NCI-H1436 (cell line): Measurements from ENCODE around the gene EDN2.

ENCODE experiments used
- DNase-seq: peaks from one replicate; lab custom pipeline; 2025; lab: John Stamatoyannopoulos, UW

EDN2 gene

GRCh38 chr1:41498391-41498790, 13.9 kb upstream of the EDN2 start:
- no peak for DNase-seq

GRCh38 chr1:41497461-41498030, 13.1 kb upstream of the EDN2 start:
- DNase-seq: no peak

- DNase-seq: no peak
Measured at GRCh38 chr1:41497056-41497440, 12.6 kb upstream of the EDN2 start.

- peak; percentile 27 for DNase-seq
Measured at GRCh38 chr1:41496080-41497055, 11.9 kb upstream of the EDN2 start.

GRCh38 chr1:41495210-41495948, 10.9 kb upstream of the EDN2 start:
- no peak for DNase-seq

GRCh38 chr1:41494351-41495209, 10.1 kb upstream of the EDN2 start:
- DNase-seq: no peak

GRCh38 chr1:41493626-41494350, 9.3 kb upstream of the EDN2 start:
- DNase-seq: no peak

GRCh38 chr1:41493117-41493536, 8.6 kb upstream of the EDN2 start:
- DNase-seq: no peak

GRCh38 chr1:41492341-41492848, 7.9 kb upstream of the EDN2 start:
- DNase-seq: no peak

GRCh38 chr1:41490911-41491310, 6.4 kb upstream of the EDN2 start:
- DNase-seq: no peak

- DNase-seq: no peak
Measured at GRCh38 chr1:41489561-41489960, 5.1 kb upstream of the EDN2 start.

- DNase-seq: no peak
Measured at GRCh38 chr1:41488040-41488951, 3.8 kb upstream of the EDN2 start.

- no peak for DNase-seq
Measured at GRCh38 chr1:41487126-41488039, 2.9 kb upstream of the EDN2 start.

GRCh38 chr1:41486371-41487125, 2.1 kb upstream of the EDN2 start:
- DNase-seq: no peak

- no peak for DNase-seq
Measured at GRCh38 chr1:41486053-41486370, 1.5 kb upstream of the EDN2 start.

GRCh38 chr1:41485605-41486004, 1.1 kb upstream of the EDN2 start:
- no peak for DNase-seq

- DNase-seq: no peak
Measured at GRCh38 chr1:41483960-41484401, 502 bp downstream of the EDN2 start.
